HepG2 (cell line): ENCODE measurements around the gene ZNF678. TPM values are rescaled to one million over a fixed set of nuclear protein-coding genes. Genes with fewer than 3 reads are reported as not detected.

Experiments
- ATAC-seq: fragments of 200-7000 bp; cut with Tn5 transposase; 3 replicates; pipeline ENCODE4 v1.9.1; 2020; ENCODE audit warnings: mild to moderate bottlenecking, moderate library complexity
- BruUV-seq: library from RNA; stranded (reverse); fragments of 400-500 nt; replicated peaks from 2 replicates; lab custom pipeline; 2021; lab: Mats Ljungman, UMichigan
- CTCF ChIA-PET: fragments of 300-600 bp; formaldehyde crosslinking; extraction: SDS; loops from one replicate; lab custom pipeline; 2021; ENCODE audit warnings: low total read pairs, inconsistent platforms, low intra/inter-chr PET ratio; lab: Yijun Ruan, JAX
- POLR2A ChIA-PET: fragments of 350-600 bp; sonication (Branson Sonifier 250); formaldehyde crosslinking; loops from one replicate; lab custom pipeline; 2020; ENCODE audit warnings: antibody characterized with exemption, inconsistent platforms; lab: Yijun Ruan, JAX
- DNase-seq: peaks from one replicate; pipeline ENCODE4 v3.0.0-alpha.2; 2015; ENCODE audit warnings: low spot score
- FAIRE-seq: peaks from 3 replicates; lab custom pipeline; 2011; peaks lifted over from hg19 to GRCh38; lab: Jason Lieb, UNC
- H2AFZ ChIP-seq: one replicate; pipeline ENCODE4 v1.6.1; 2011; ENCODE audit warnings: low read length, inconsistent platforms
- H3K27ac ChIP-seq: fragments of 300-600 bp; 3 replicates; pipeline ENCODE4 v1.8.0; 2011; ENCODE audit warnings: mixed run types, mild to moderate bottlenecking, mixed read lengths, low read length, inconsistent platforms; ENCODE audit not compliant: insufficient read depth; ENCODE audit errors: extremely low read length
- H3K27me3 ChIP-seq, 2 experiments: fragments of 200-600 bp in 1 of 2; 2 replicates in 1 of 2; 3 replicates in 1 of 2; pipeline versions ENCODE4 v1.6.0 to v1.8.0; 2011; ENCODE audit warnings: low read length in 2 of 2, mild to moderate bottlenecking in 2 of 2, moderate library complexity in 2 of 2, inconsistent platforms in 1 of 2; ENCODE audit not compliant: insufficient read depth in 2 of 2, control insufficient read depth in 1 of 2
- H3K36me3 ChIP-seq, 2 experiments: fragments of 200-600 bp in 1 of 2; replicated peaks in 1 of 2; 2 replicates in 1 of 2; 3 replicates in 1 of 2; pipeline versions ENCODE4 v1.5.1 to v1.8.0; 2011; ENCODE audit warnings: low read length in 2 of 2, inconsistent platforms in 1 of 2; ENCODE audit not compliant: insufficient read depth in 2 of 2, control insufficient read depth in 1 of 2
- H3K4me1 ChIP-seq: 2 replicates; pipeline ENCODE4 v1.5.1; 2012; ENCODE audit warnings: low read length, inconsistent platforms; ENCODE audit not compliant: insufficient read depth
- H3K4me2 ChIP-seq: 2 replicates; pipeline ENCODE4 v1.6.0; 2011; ENCODE audit warnings: low read depth, low read length, inconsistent platforms
- H3K4me3 ChIP-seq, 3 experiments: fragments of 200-600 bp in 1 of 3; sonication (generic), shearing (Covaris generic) in 1 of 3; replicated peaks in 1 of 3; 2 replicates each; pipeline ENCODE4 v1.5.1; 2011 to 2016; ENCODE audit warnings: low read length in 3 of 3, inconsistent platforms in 2 of 3, low read depth in 2 of 3, mild to moderate bottlenecking in 2 of 3, control low read depth in 1 of 3, mixed read lengths in 1 of 3; ENCODE audit not compliant: insufficient read depth in 1 of 3
- H3K79me2 ChIP-seq: one replicate; pipeline ENCODE4 v1.6.1; 2011; ENCODE audit warnings: low read length, inconsistent platforms; ENCODE audit not compliant: insufficient read depth
- H3K9ac ChIP-seq: 2 replicates; pipeline ENCODE4 v1.6.0; 2011; ENCODE audit warnings: mild to moderate bottlenecking, low read depth, low read length, inconsistent platforms; ENCODE audit not compliant: insufficient read depth
- H3K9me3 ChIP-seq: 2 replicates; pipeline ENCODE4 v1.5.1; 2012; ENCODE audit warnings: mild to moderate bottlenecking, low read length
- H4K20me1 ChIP-seq: 2 replicates; pipeline ENCODE4 v1.6.0; 2011; ENCODE audit warnings: inconsistent platforms, mild to moderate bottlenecking, low read length, moderate library complexity; ENCODE audit not compliant: insufficient read depth
- ATAD3A ChIP-seq: sonication (generic); formaldehyde crosslinking; IDR thresholded peaks from 2 replicates; pipeline ENCODE4 v1.4.0; 2020; ENCODE audit warnings: missing genetic modification reagents
- CCAR2 ChIP-seq: fragments of 200-400 bp; formaldehyde crosslinking; optimal IDR thresholded peaks from 2 replicates; pipeline ENCODE3; 2018; ENCODE audit warnings: low read depth, mild to moderate bottlenecking, low read length, moderate library complexity
- CEBPB ChIP-seq: IDR thresholded peaks from 2 replicates; pipeline ENCODE4 v1.6.1; 2011; ENCODE audit warnings: low read depth, low read length, improper control_type of control experiment, borderline replicate concordance
- GZF1 ChIP-seq: sonication (generic); formaldehyde crosslinking; IDR thresholded peaks from 2 replicates; pipeline ENCODE4 v1.5.1; 2020; ENCODE audit warnings: mild to moderate bottlenecking, missing genetic modification reagents
- MYC ChIP-seq: sonication (generic); formaldehyde crosslinking; IDR thresholded peaks from 2 replicates; pipeline ENCODE4 v1.9.0; 2021; ENCODE audit warnings: missing genetic modification reagents, borderline replicate concordance
- NR2C2 ChIP-seq: sonication (generic); formaldehyde crosslinking; IDR thresholded peaks from 2 replicates; pipeline ENCODE4 v1.4.0; 2020; ENCODE audit warnings: missing genetic modification reagents, mild to moderate bottlenecking, moderate library complexity, borderline replicate concordance
- STAT5B ChIP-seq: sonication (generic); formaldehyde crosslinking; IDR thresholded peaks from 2 replicates; pipeline ENCODE4 v1.4.0; 2020; ENCODE audit warnings: missing genetic modification reagents
- TOE1 ChIP-seq: sonication (generic); formaldehyde crosslinking; IDR thresholded peaks from 2 replicates; pipeline ENCODE4 v1.4.0; 2020; ENCODE audit warnings: mild to moderate bottlenecking, missing genetic modification reagents
- ZNF121 ChIP-seq: sonication (generic); formaldehyde crosslinking; IDR thresholded peaks from 2 replicates; pipeline ENCODE4 v1.5.0; 2020; ENCODE audit warnings: mild to moderate bottlenecking, missing genetic modification reagents
- ZNF567 ChIP-seq: sonication (generic); formaldehyde crosslinking; IDR thresholded peaks from 2 replicates; pipeline ENCODE4 v1.8.1; 2023; ENCODE audit warnings: mild to moderate bottlenecking, missing genetic modification reagents, borderline replicate concordance
- ZNF605 ChIP-seq: sonication (generic); formaldehyde crosslinking; IDR thresholded peaks from 2 replicates; pipeline ENCODE4 v1.8.0; 2022; ENCODE audit warnings: mild to moderate bottlenecking, missing genetic modification reagents
- ZNF720 ChIP-seq: sonication (generic); formaldehyde crosslinking; IDR thresholded peaks from 2 replicates; pipeline ENCODE4 v1.4.0; 2020; ENCODE audit warnings: missing genetic modification reagents
- ZNF777 ChIP-seq: sonication (generic); formaldehyde crosslinking; IDR thresholded peaks from 2 replicates; pipeline ENCODE4 v1.4.0; 2020; ENCODE audit warnings: missing genetic modification reagents
- WGBS: methylation state at CpG from one replicate; pipeline ENCODE4 v1.1.6; 2017; ENCODE audit warnings: low lambda C conversion rate; 5-methylcytosine and 5-hydroxymethylcytosine counted together
- in situ Hi-C: cut with HindIII; loops from 2 replicates; pipeline ENCODE4 v1.10.0; 2017; ENCODE audit warnings: low pct_unique_long_range_greater_than_20kb; ENCODE audit not compliant: extremely low pct_ligation_motif_present
- intact Hi-C: fragments of 100-400 bp; cut with micrococcal nuclease; formaldehyde crosslinking; loops from one replicate; pipeline ENCODE4 v1.10.0; 2022; ENCODE audit not compliant: unreplicated experiment
- polyA plus RNA-seq, 8 experiments: library from polyadenylated mRNA; depleted of rRNA in 3 of 8; stranded (reverse) in 7 of 8; unstranded in 1 of 8; fragments of >200 nt; fragmentation: Illumina TruSeq in 4 of 8; extraction: Trizol in 4 of 8; gene quantifications; 2 replicates each; pipeline versions ENCODE4 v1.2.1 to v1.2.3, GENCODE V29; 2011 to 2016; ENCODE audit warnings: low read depth in 4 of 8, missing spikeins in 1 of 8, mixed read lengths in 1 of 8; ENCODE audit not compliant: insufficient read depth in 1 of 8
- total RNA-seq, 5 experiments: library from RNA; depleted of rRNA; stranded (reverse); fragments of >200 nt; fragmentation: Illumina TruSeq; extraction: Trizol; gene quantifications; 2 replicates each; pipeline ENCODE4 v1.2.3, GENCODE V29; 2016; ENCODE audit warnings: low read depth in 1 of 5
- TF ChIP-seq, protein P1 (sequence below): sonication (generic); formaldehyde crosslinking; IDR thresholded peaks from 2 replicates; pipeline ENCODE4 v1.4.0; 2020; ENCODE audit warnings: missing genetic modification reagents

ZNF678 gene
- total and polyA plus RNA-seq, 2 of the 13 experiments (the other 11 are each of a cell fraction or from before 2014, with no cell fraction given), result 2.0 to 7.6 TPM

DNA sequence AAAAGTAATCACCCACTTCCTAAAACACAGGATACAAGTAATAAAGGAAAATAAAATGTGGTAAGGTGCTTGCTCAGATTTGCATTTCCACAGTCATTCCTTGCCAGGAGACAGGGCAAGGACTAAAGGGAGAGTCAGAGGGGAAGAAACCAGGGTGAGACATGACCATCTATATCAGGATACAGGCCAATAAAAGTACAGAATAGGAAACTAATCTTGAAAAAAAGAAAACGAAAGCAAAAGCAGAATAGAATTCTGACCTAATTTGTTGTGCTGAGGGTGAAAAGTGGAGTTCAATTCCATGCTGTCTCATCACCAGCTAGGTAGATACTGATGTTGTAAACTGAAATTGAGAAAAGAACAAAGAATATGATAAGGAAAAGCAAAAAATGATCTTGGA is 144.5 kb downstream of the ZNF678 start (continued):
- TF ChIP-seq, protein P1, sequence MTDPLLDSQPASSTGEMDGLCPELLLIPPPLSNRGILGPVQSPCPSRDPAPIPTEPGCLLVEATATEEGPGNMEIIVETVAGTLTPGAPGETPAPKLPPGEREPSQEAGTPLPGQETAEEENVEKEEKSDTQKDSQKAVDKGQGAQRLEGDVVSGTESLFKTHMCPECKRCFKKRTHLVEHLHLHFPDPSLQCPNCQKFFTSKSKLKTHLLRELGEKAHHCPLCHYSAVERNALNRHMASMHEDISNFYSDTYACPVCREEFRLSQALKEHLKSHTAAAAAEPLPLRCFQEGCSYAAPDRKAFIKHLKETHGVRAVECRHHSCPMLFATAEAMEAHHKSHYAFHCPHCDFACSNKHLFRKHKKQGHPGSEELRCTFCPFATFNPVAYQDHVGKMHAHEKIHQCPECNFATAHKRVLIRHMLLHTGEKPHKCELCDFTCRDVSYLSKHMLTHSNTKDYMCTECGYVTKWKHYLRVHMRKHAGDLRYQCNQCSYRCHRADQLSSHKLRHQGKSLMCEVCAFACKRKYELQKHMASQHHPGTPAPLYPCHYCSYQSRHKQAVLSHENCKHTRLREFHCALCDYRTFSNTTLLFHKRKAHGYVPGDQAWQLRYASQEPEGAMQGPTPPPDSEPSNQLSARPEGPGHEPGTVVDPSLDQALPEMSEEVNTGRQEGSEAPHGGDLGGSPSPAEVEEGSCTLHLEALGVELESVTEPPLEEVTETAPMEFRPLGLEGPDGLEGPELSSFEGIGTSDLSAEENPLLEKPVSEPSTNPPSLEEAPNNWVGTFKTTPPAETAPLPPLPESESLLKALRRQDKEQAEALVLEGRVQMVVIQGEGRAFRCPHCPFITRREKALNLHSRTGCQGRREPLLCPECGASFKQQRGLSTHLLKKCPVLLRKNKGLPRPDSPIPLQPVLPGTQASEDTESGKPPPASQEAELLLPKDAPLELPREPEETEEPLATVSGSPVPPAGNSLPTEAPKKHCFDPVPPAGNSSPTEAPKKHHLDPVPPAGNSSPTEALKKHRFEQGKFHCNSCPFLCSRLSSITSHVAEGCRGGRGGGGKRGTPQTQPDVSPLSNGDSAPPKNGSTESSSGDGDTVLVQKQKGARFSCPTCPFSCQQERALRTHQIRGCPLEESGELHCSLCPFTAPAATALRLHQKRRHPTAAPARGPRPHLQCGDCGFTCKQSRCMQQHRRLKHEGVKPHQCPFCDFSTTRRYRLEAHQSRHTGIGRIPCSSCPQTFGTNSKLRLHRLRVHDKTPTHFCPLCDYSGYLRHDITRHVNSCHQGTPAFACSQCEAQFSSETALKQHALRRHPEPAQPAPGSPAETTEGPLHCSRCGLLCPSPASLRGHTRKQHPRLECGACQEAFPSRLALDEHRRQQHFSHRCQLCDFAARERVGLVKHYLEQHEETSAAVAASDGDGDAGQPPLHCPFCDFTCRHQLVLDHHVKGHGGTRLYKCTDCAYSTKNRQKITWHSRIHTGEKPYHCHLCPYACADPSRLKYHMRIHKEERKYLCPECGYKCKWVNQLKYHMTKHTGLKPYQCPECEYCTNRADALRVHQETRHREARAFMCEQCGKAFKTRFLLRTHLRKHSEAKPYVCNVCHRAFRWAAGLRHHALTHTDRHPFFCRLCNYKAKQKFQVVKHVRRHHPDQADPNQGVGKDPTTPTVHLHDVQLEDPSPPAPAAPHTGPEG (CRISPR knock-in tag), result no peak

DNA sequence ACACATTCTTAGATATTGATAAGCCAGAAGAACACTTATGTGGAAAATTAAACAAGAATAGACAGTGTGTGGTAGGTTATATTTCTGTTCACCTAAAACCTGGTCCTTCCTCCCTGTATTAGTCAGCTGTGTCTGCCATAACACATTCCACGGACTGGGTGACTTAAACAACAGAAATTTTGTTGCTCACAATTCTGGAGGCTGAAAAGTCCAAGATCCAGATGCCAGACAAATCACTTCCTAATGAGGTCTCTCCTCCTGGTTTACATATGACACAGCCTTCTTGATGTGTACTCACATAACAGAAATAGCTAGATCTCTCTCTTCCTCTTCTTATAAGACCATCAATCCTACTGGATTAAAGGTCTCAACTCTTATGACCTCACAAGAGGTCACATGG is 146.1 kb downstream of the ZNF678 start:
- intact Hi-C loops, result no loop called here
- H3K27ac ChIP-seq, result no peak overlapping the region
- no peak for ATAC-seq
- in situ Hi-C loops, result no loop called here
- DNase-seq, result no peak
- H3K9ac ChIP-seq, result no peak overlapping the region
- 0% methylated on average over 1 of the region's 1 CpG for whole genome bisulfite sequencing
- no peaks in the 10 kb centered on the region for H3K79me2 ChIP-seq
- BruUV-seq, result no TSS peak
- no peaks in the 10 kb centered on the region for H3K27me3 ChIP-seq
- ChIA-PET POLR2A (no interaction called here), CTCF (no interaction called here)
- no peaks in the 10 kb centered on the region for H3K4me1 ChIP-seq
- no peak overlapping the region for H3K4me3 ChIP-seq
- no peaks in the 10 kb centered on the region for H3K36me3 ChIP-seq
- H3K9me3 ChIP-seq, result no peaks in the 10 kb centered on the region
- H3K4me2 ChIP-seq, result no peak overlapping the region
- FAIRE-seq, result no peak
- no peaks in the 10 kb centered on the region for H4K20me1 ChIP-seq
- no peak overlapping the region for H2AFZ ChIP-seq
- TF ChIP-seq ZNF121 (CRISPR knock-in tag), result no peak
- no peak for TF ChIP-seq ZNF720 (CRISPR knock-in tag)
- TF ChIP-seq CCAR2, result no peak
- TF ChIP-seq CEBPB, result no peak
- no peak for TF ChIP-seq ZNF605 (CRISPR knock-in tag)
- no peak for TF ChIP-seq TOE1
- no peak for TF ChIP-seq GZF1 (CRISPR knock-in tag)
- no peak for TF ChIP-seq ZNF777 (CRISPR knock-in tag)
- TF ChIP-seq ATAD3A, result no peak
- no peak for TF ChIP-seq STAT5B (CRISPR knock-in tag)
- TF ChIP-seq ZNF567 (CRISPR knock-in tag), result no peak
- TF ChIP-seq MYC (CRISPR knock-in tag), result no peak
- TF ChIP-seq NR2C2 (CRISPR knock-in tag), result no peak
